H9 (cell line): Measurements from ENCODE around the gene FAM72A. TPM values are rescaled to one million over a fixed set of nuclear protein-coding genes. Genes with fewer than 3 reads are reported as not detected.

Experiments
- DNase-seq: peaks from one replicate; pipeline ENCODE4 v3.0.0-alpha.2; 2017
- H2AFZ ChIP-seq: one replicate; pipeline ENCODE4 v1.6.1; 2013; ENCODE audit warnings: mild to moderate bottlenecking, low read length, control low read depth, moderate library complexity
- H2AK5ac ChIP-seq: 2 replicates; pipeline ENCODE4 v1.6.1; 2013; ENCODE audit warnings: low read length, control low read depth, mixed read lengths; ENCODE audit not compliant: insufficient read length
- H2BK120ac ChIP-seq: one replicate; pipeline ENCODE4 v1.6.1; 2013; ENCODE audit warnings: low read depth, mild to moderate bottlenecking, low read length, control low read depth, inconsistent platforms; ENCODE audit not compliant: poor library complexity, severe bottlenecking
- H2BK12ac ChIP-seq: 2 replicates; pipeline ENCODE4 v1.6.1; 2013; ENCODE audit warnings: low read length, control low read depth, mixed read lengths, low read depth; ENCODE audit not compliant: insufficient read length
- H2BK15ac ChIP-seq: 2 replicates; pipeline ENCODE4 v1.6.1; 2013; ENCODE audit warnings: low read depth, low read length, control low read depth
- H2BK20ac ChIP-seq: one replicate; pipeline ENCODE4 v1.6.1; 2013; ENCODE audit warnings: low read depth, mild to moderate bottlenecking, low read length, control low read depth, inconsistent platforms; ENCODE audit not compliant: poor library complexity, severe bottlenecking
- H2BK5ac ChIP-seq: 2 replicates; pipeline ENCODE4 v1.6.1; 2013; ENCODE audit warnings: low read length, control low read depth, mixed read lengths; ENCODE audit not compliant: insufficient read length
- H3K14ac ChIP-seq: 2 replicates; pipeline ENCODE4 v1.6.1; 2013; ENCODE audit warnings: low read length, control low read depth; ENCODE audit not compliant: insufficient read depth
- H3K18ac ChIP-seq: 2 replicates; pipeline ENCODE4 v1.6.1; 2013; ENCODE audit warnings: low read depth, mild to moderate bottlenecking, mixed read lengths, low read length, control low read depth; ENCODE audit not compliant: insufficient read length
- H3K23ac ChIP-seq: 2 replicates; pipeline ENCODE4 v1.6.1; 2013; ENCODE audit warnings: low read length, control low read depth, mixed read lengths, low read depth; ENCODE audit not compliant: insufficient read length
- H3K23me2 ChIP-seq: 2 replicates; pipeline ENCODE4 v1.6.1; 2013; ENCODE audit warnings: low read depth, mild to moderate bottlenecking, mixed read lengths, low read length, control low read depth; ENCODE audit not compliant: insufficient read length, poor library complexity, severe bottlenecking
- H3K27ac ChIP-seq: 2 replicates; pipeline ENCODE4 v1.5.1; 2013; ENCODE audit warnings: low read length, control low read depth, mixed read lengths, low read depth; ENCODE audit not compliant: insufficient read length
- H3K27me3 ChIP-seq: 2 replicates; pipeline ENCODE4 v1.6.1; 2013; ENCODE audit warnings: low read length, control low read depth, inconsistent platforms; ENCODE audit not compliant: insufficient read depth
- H3K4ac ChIP-seq: 2 replicates; pipeline ENCODE4 v1.6.1; 2013; ENCODE audit warnings: low read depth, mild to moderate bottlenecking, control low read depth, inconsistent platforms, low read length, moderate library complexity
- H3K4me1 ChIP-seq: 2 replicates; pipeline ENCODE4 v1.6.1; 2013; ENCODE audit warnings: low read length, control low read depth, inconsistent platforms; ENCODE audit not compliant: insufficient read depth
- H3K4me2 ChIP-seq: 2 replicates; pipeline ENCODE4 v1.6.1; 2013; ENCODE audit warnings: low read length, control low read depth, mixed read lengths; ENCODE audit not compliant: insufficient read length, insufficient read depth
- H3K56ac ChIP-seq: 2 replicates; pipeline ENCODE4 v1.6.1; 2013; ENCODE audit warnings: low read depth, mild to moderate bottlenecking, mixed read lengths, low read length, control low read depth; ENCODE audit not compliant: insufficient read length
- H3K79me1 ChIP-seq: 2 replicates; pipeline ENCODE4 v1.6.1; 2013; ENCODE audit warnings: low read depth, mild to moderate bottlenecking, moderate library complexity, low read length, control low read depth, inconsistent platforms; ENCODE audit not compliant: insufficient read depth, poor library complexity, severe bottlenecking
- H3K79me2 ChIP-seq: 2 replicates; pipeline ENCODE4 v1.6.1; 2013; ENCODE audit warnings: low read length, control low read depth, inconsistent platforms; ENCODE audit not compliant: insufficient read depth
- H3K9ac ChIP-seq: 2 replicates; pipeline ENCODE4 v1.6.1; 2013; ENCODE audit warnings: low read length, control low read depth, mixed read lengths; ENCODE audit not compliant: insufficient read length; ENCODE audit errors: extremely low read depth
- H3K9me3 ChIP-seq: one replicate; pipeline ENCODE4 v1.6.1; 2013; ENCODE audit warnings: low read depth, low read length, inconsistent platforms; ENCODE audit not compliant: control insufficient read depth
- H3T11ph ChIP-seq: one replicate; pipeline ENCODE4 v1.6.1; 2013; ENCODE audit warnings: mild to moderate bottlenecking, low read length, control low read depth, inconsistent platforms
- H4K20me1 ChIP-seq: one replicate; pipeline ENCODE4 v1.6.1; 2013; ENCODE audit not compliant: control insufficient read depth, insufficient read length, insufficient read depth
- H4K5ac ChIP-seq: 2 replicates; pipeline ENCODE4 v1.6.1; 2013; ENCODE audit warnings: low read depth, mild to moderate bottlenecking, mixed read lengths, low read length, control low read depth; ENCODE audit not compliant: insufficient read length
- H4K8ac ChIP-seq: replicated peaks from 2 replicates; pipeline ENCODE4 v1.6.1; 2013; ENCODE audit warnings: low read length, control low read depth, mixed read lengths, low read depth; ENCODE audit not compliant: insufficient read length
- H4K91ac ChIP-seq: 2 replicates; pipeline ENCODE4 v1.6.1; 2013; ENCODE audit warnings: low read depth, mild to moderate bottlenecking, moderate library complexity, mixed read lengths, low read length, control low read depth; ENCODE audit not compliant: insufficient read length
- H3K27ac Mint-ChIP-seq, 3 experiments: 2 replicates in 2 of 3; 3 replicates in 1 of 3; pipeline ENCODE4 v1.8.0; 2020 to 2021; ENCODE audit warnings: mixed read lengths in 3 of 3, mild to moderate bottlenecking in 1 of 3, moderate library complexity in 1 of 3
- H3K27me3 Mint-ChIP-seq: 2 replicates; pipeline ENCODE4 v1.8.0; 2021; ENCODE audit warnings: low read depth, mild to moderate bottlenecking, moderate library complexity, mixed read lengths
- H3K36me3 Mint-ChIP-seq, 3 experiments: 2 replicates in 2 of 3; 3 replicates in 1 of 3; pipeline ENCODE4 v1.8.0; 2020 to 2021; ENCODE audit warnings: low read depth in 3 of 3, mixed read lengths in 3 of 3; ENCODE audit not compliant: insufficient read depth in 1 of 3
- H3K4me1 Mint-ChIP-seq, 2 experiments: 2 replicates each; pipeline ENCODE4 v1.8.0; 2020; ENCODE audit warnings: mixed read lengths in 2 of 2
- H3K4me3 Mint-ChIP-seq, 2 experiments: 2 replicates in 1 of 2; 3 replicates in 1 of 2; pipeline ENCODE4 v1.8.0; 2020 to 2021; ENCODE audit warnings: mild to moderate bottlenecking in 2 of 2, mixed read lengths in 2 of 2, moderate library complexity in 1 of 2
- H3K9me3 Mint-ChIP-seq, 2 experiments: 2 replicates in 1 of 2; 3 replicates in 1 of 2; pipeline ENCODE4 v1.8.0; 2020; ENCODE audit warnings: mild to moderate bottlenecking in 2 of 2, mixed read lengths in 2 of 2, moderate library complexity in 1 of 2
- CTCF ChIP-seq: fragments of 200-600 bp; sonication (generic); conservative IDR thresholded peaks from 3 replicates; pipeline ENCODE4 v1.8.0; 2021; ENCODE audit warnings: antibody characterized with exemption, mild to moderate bottlenecking
- WGBS: extraction: QIAGEN DNeasy Blood & Tissue Kit; methylation state at CpG from one replicate; pipeline ENCODE4 v1.1.7; 2013; ENCODE audit warnings: missing lambda C conversion rate, low lambda C conversion rate, mixed read lengths; ENCODE audit not compliant: insufficient read length; ENCODE audit errors: extremely low coverage; 5-methylcytosine and 5-hydroxymethylcytosine counted together
- total RNA-seq: library from RNA; stranded (reverse); gene quantifications from 2 replicates; pipeline ENCODE4 v1.2.1, GENCODE V29; 2021

The FAM72A gene
- total RNA-seq, 1 experiment from 2014 or later: 10.5 TPM

GRCh38 chr1:206142011-206142410, 60.6 kb downstream of the FAM72A start:
- Histone ChIP-seq H4K5ac (no peak overlapping the region), H3K56ac (no peak overlapping the region), H4K20me1 (no peaks in the 10 kb centered on the region), H4K91ac (no peak overlapping the region), H3K4me2 (no peak overlapping the region), H3K14ac (no peak overlapping the region), H2BK20ac (no peak overlapping the region), H2BK5ac (no peak overlapping the region), H2BK12ac (no peak overlapping the region), H3T11ph (no peak overlapping the region), H4K8ac (no peak overlapping the region), H2AFZ (no peak overlapping the region), H3K79me2 (no peaks in the 10 kb centered on the region), H3K27ac (no peak overlapping the region), H3K18ac (no peak overlapping the region), H3K9ac (no peak overlapping the region), H3K4me1 (no peaks in the 10 kb centered on the region; the same call in 1 of the 2 replicates), H3K23ac (no peak overlapping the region), H2AK5ac (no peak overlapping the region), H2BK120ac (no peak overlapping the region), H3K4ac (no peak overlapping the region), H3K79me1 (no peaks in the 10 kb centered on the region), H3K23me2 (no peaks in the 10 kb centered on the region), H3K27me3 (no peaks in the 10 kb centered on the region), H2BK15ac (no peak overlapping the region), H3K9me3 (no peaks in the 10 kb centered on the region)
- peaks cover 0 to 5% (median 0%) of the 10 kb centered on the region in 3 experiments; a peak in 3 of 7 replicates for H3K36me3 Mint-ChIP-seq
- WGBS: no CpG with 5 or more reads among the region's 3 CpGs
- H3K27me3 Mint-ChIP-seq: peaks cover 9% of the 10 kb centered on the region
- no peak overlapping the region for H3K27ac Mint-ChIP-seq
- TF ChIP-seq CTCF: no peak
- DNase-seq: no peak
- peaks cover 0 to 2% of the 10 kb centered on the region in 2 experiments; a peak in 3 of 5 replicates for H3K9me3 Mint-ChIP-seq
- no peak overlapping the region for H3K4me3 Mint-ChIP-seq
- H3K4me1 Mint-ChIP-seq: peaks cover 5 to 9% of the 10 kb centered on the region in 2 experiments
